ENCODE data around the gene SORT1. TPM values are rescaled to one million over a fixed set of nuclear protein-coding genes. Genes with fewer than 3 reads are reported as not detected.

Gene SORT1
- polyA plus RNA-seq, 1 donor from 2014 or later: 33.3 TPM

- Histone ChIP-seq H3K9me3 (ENCODE audit: low read length) (no peaks in the 10 kb centered on the region), H3K9ac (ENCODE audit: low read length) (no peak overlapping the region), H3K27ac (ENCODE audit: low read length) (no peak overlapping the region), H4K20me1 (ENCODE audit: insufficient read depth) (no peaks in the 10 kb centered on the region), H3K36me3 (ENCODE audit: insufficient read depth, low read length) (no peaks in the 10 kb centered on the region), H3K4me3 (ENCODE audit: low read length) (no peak overlapping the region), H2AFZ (ENCODE audit: low read depth, low read length) (no peak overlapping the region), H3K4me2 (ENCODE audit: low read length) (no peak overlapping the region), H3K79me2 (replicated peaks; ENCODE audit: insufficient read depth, low read length) (peaks cover 7% of the 10 kb centered on the region), H3K27me3 (ENCODE audit: insufficient read depth, low read depth, low read length) (no peaks in the 10 kb centered on the region), H3K9me2 (ENCODE audit: insufficient read depth, low read length) (no peaks in the 10 kb centered on the region), H3F3A (ENCODE audit: insufficient read depth, low read length, poor library complexity, severe bottlenecking) (no peaks in the 10 kb centered on the region)
- TF ChIP-seq SMC3 (conservative IDR thresholded peaks at IDR 0.05; ENCODE audit: poor library complexity): no peak
Measured at GRCh38 chr1:109280862-109281261, 116.9 kb downstream of the SORT1 start.

- H3K4me2 ChIP-seq (ENCODE audit: low read length): no peak overlapping the region
- H4K20me1 ChIP-seq (ENCODE audit: insufficient read depth): no peaks in the 10 kb centered on the region
- no peaks in the 10 kb centered on the region for H3K9me3 ChIP-seq (ENCODE audit: low read length)
- no peaks in the 10 kb centered on the region for H3K9me2 ChIP-seq (ENCODE audit: insufficient read depth, low read length)
- H3F3A ChIP-seq (ENCODE audit: insufficient read depth, low read length, poor library complexity, severe bottlenecking): no peaks in the 10 kb centered on the region
- no peak overlapping the region for H3K27ac ChIP-seq (ENCODE audit: low read length)
- H2AFZ ChIP-seq (ENCODE audit: low read depth, low read length): no peak overlapping the region
- TF ChIP-seq EZH2 (IDR thresholded peaks at IDR 0.05; ENCODE audit: borderline replicate concordance, insufficient read depth, low read length, poor library complexity, severe bottlenecking) (no peak), MXI1 (conservative IDR thresholded peaks at IDR 0.05; ENCODE audit: poor library complexity, severe bottlenecking) (no peak), CTCF (IDR thresholded peaks at IDR 0.05; ENCODE audit: poor library complexity, severe bottlenecking) (no peak), EP300 (conservative IDR thresholded peaks at IDR 0.05; ENCODE audit: poor library complexity, severe bottlenecking) (no peak), POLR2AphosphoS5 (IDR thresholded peaks at IDR 0.05) (no peak), RAD21 (conservative IDR thresholded peaks at IDR 0.05) (no peak), REST (IDR thresholded peaks at IDR 0.05; ENCODE audit: borderline replicate concordance) (no peak)
- H3K9ac ChIP-seq (ENCODE audit: low read length): no peak overlapping the region
- no peak overlapping the region for H3K4me3 ChIP-seq (ENCODE audit: low read length)
- H3K27me3 ChIP-seq (ENCODE audit: insufficient read depth, low read depth, low read length): no peaks in the 10 kb centered on the region
- no peaks in the 10 kb centered on the region for H3K36me3 ChIP-seq (ENCODE audit: insufficient read depth, low read length)
- H3K79me2 ChIP-seq (replicated peaks; ENCODE audit: insufficient read depth, low read length): peaks cover 7% of the 10 kb centered on the region
Measured at GRCh38 chr1:109279615-109280278, 118.0 kb downstream of the SORT1 start.
